Upper lobe of left lung (tissue), 4 donors: ENCODE measurements around the gene RBM23.
"Not testable (repeated sequence)": the region's sequence is repeated elsewhere in the genome, so short reads cannot be mapped to it uniquely, and the experiment has no call there.

Experiments
- EP300 ChIP-seq, 4 donors: sonication (generic); formaldehyde crosslinking; IDR thresholded peaks; one replicate each; pipeline ENCODE4 v1.5.1; 2017; ENCODE audit warnings: antibody characterized with exemption in 4 of 4, control low read depth in 2 of 4
- POLR2A ChIP-seq, 4 donors: fragments of 450-650 bp; IDR thresholded peaks; one replicate each; pipeline ENCODE4 v1.5.1; 2016 to 2017; ENCODE audit warnings: antibody characterized with exemption in 4 of 4, mild to moderate bottlenecking in 2 of 4
- POLR2AphosphoS5 ChIP-seq, 2 donors: sonication (generic); formaldehyde crosslinking; IDR thresholded peaks; one replicate each; pipeline ENCODE4 v1.5.1; 2017; ENCODE audit warnings: antibody characterized with exemption in 2 of 2
- TF ChIP-seq, protein P1 (sequence below), 6 experiments: fragments of 450-650 bp in 4 of 6; fragments of 200-600 bp in 2 of 6; sonication (generic) in 2 of 6; IDR thresholded peaks; one replicate each; pipeline ENCODE4 v1.5.1; 2016 to 2019; ENCODE audit warnings: antibody characterized with exemption in 6 of 6

DNA sequence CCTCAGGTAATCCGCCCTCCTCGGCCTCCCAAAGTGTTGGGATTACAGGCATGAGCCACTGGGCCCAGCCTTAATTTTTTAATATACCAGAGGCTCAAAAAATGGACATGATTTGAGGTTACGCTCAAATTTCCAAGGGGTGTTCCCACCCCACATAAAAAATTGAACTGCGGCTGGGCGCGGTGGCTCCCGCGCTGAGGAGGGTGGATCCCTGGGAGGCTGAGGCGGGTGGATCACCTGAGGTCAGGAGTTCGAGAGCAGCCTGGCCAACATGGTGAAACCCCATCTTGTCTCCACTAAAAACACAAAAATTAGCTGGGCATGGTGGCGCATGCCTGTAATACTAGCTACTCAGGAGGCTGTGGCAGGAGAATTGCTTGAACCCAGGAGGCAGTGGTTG lies 64.7 kb downstream of the RBM23 start:
- not testable (repeated sequence) for TF ChIP-seq POLR2A, EP300, POLR2AphosphoS5 (IDR thresholded peaks at IDR 0.05)
- TF ChIP-seq, protein P1, sequence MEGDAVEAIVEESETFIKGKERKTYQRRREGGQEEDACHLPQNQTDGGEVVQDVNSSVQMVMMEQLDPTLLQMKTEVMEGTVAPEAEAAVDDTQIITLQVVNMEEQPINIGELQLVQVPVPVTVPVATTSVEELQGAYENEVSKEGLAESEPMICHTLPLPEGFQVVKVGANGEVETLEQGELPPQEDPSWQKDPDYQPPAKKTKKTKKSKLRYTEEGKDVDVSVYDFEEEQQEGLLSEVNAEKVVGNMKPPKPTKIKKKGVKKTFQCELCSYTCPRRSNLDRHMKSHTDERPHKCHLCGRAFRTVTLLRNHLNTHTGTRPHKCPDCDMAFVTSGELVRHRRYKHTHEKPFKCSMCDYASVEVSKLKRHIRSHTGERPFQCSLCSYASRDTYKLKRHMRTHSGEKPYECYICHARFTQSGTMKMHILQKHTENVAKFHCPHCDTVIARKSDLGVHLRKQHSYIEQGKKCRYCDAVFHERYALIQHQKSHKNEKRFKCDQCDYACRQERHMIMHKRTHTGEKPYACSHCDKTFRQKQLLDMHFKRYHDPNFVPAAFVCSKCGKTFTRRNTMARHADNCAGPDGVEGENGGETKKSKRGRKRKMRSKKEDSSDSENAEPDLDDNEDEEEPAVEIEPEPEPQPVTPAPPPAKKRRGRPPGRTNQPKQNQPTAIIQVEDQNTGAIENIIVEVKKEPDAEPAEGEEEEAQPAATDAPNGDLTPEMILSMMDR (IDR thresholded peaks at IDR 0.05) = not testable (repeated sequence)
